ENCODE data around the gene COPZ2.
A peak's percentile ranks its signal among the peaks of the same experiment; 100 is the strongest.

The COPZ2 gene

DNA sequence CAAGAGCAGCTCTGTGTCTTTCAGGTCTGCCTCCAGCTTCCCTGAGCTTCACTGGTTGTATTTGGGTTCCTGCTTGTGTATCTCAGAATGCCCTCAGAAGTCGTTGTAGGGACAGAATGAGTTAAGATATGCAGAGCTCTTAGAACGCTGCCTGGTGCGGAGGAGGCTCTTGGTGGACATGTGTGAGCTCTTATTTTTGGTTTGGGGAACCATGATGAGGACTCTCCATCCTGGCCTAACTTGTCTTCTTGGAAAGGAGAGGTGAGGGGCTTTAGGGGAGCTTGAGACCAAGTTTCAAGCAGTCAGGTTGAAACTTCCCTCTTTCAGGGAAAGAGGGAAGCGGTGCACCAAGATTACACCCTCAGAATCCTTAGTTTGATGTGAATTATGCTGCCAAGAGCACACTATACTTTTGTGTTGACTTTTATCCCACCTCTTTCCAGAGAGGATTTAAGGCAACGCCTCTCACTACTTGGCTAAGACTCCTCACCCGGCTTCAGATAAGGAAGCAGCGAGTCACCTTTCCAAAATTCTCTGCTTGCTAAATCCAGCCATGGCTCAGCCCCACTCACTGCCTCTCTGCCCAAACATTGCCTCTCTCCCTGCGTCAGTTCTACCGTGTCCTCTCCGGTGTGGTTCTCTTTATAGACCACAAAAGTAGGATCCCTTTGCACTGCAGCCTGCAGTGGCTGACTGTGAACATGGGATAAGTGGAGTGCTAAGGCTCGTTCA, 53.9 kb downstream of the COPZ2 start:
- DNase-seq (ENCODE audit: low read depth), result no peak

GRCh38 chr17:47982645-47983390, 54.8 kb downstream of the COPZ2 start:
- DNase-seq (ENCODE audit: low read depth), result no peak

DNA sequence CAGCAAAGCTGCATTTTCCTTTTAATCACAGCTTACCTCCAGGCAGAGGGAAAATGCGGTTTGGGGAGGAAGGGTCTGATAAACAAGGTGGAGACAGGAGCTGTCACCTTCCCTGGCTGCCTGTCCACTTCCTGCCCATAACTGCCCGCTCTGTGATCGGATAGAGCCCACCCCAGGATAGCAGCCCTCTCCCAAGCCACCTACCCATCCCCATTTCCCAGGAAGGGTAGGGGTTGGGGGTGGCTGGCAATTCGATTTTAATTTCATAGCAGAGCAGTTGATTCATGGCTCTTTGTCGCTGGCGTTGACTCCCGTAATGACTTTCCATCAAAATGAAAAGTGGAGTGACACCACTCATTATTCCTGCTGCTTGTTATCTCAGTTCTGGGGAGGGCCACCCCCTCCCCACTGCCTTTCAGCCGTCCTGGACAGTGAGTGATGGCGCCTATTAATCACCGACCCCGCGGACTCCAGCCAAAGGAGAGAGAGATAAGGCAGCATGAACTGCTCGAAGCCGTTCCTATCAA, 55.4 kb downstream of the COPZ2 start:
- DNase-seq (ENCODE audit: low read depth), result no peak

DNA sequence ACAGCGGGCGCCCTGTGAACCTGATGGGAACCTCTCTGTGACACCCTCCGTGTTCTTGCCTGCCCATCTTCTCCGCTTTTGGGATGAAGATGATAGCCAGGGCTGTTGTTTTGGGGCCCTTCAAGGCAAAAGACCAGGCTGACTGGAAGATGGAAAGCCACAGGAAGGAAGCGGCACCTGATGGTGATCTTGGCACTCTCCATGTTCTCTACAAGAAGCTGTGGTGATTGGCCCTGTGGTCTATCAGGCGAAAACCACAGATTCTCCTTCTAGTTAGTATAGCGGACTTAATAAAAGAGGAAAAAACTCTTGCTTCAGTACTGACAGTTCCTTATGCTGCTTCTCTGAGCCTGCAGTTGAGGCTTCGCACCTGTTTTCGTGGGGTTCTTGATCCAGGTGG, 56.1 kb downstream of the COPZ2 start:
- DNase-seq (ENCODE audit: low read depth), result no peak

DNA sequence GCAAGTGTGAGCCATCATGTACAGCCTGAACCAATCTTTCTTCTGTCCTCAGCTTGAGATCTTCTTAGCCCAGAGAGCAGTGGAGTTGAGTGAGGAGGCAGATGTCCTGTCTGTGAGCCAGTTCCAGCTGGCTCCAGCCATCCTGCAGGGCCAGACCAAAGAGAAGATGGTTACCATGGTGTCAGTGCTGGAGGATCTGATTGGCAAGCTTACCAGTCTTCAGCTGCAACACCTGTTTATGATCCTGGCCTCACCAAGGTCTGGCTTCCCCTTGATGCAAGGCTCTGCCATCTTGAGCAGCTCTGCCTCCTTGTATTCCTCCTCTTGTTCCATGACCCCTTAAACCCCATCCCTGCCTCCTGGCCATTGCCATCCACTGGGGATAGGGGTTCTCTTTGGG, 57.1 kb downstream of the COPZ2 start:
- DNase-seq (ENCODE audit: low read depth), result no peak

DNA sequence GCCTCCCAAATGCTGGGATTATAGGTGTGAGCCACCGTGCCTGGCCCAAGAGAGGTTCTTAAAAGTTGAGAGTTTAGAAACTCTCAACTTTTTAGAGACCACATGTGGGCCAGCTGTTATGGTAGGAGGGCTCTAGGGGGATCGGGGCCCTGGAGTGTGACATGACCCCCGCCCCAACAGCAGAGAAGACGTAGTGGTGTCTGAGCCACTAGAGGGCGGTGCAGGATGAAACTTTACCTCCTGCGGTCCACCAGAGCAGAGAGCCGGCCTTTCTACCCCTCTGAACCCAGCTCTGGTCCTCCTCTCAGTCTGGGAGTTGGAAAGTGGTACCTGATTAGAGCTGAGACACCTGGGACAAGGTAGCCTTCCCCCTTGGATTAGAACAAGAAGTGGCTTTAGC, 59.3 kb downstream of the COPZ2 start:
- peak; percentile 14 for DNase-seq (ENCODE audit: low read depth)

Measured in stimulated activated CD8-positive, alpha-beta memory T cell treated with anti-CD3 and anti-CD28 coated beads, Interleukin-15, amount 100 ng/mL, for 1 hour (primary cell).